GM19240 (cell line): ENCODE data around the gene NIT2.

ENCODE experiments used
- DNase-seq: peaks from one replicate; pipeline ENCODE4 v3.0.0; 2011; ENCODE audit warnings: low spot score; ENCODE audit not compliant: insufficient read length

NIT2 gene

GRCh38 chr3:100395679-100396431, 61.3 kb downstream of the NIT2 start:
- DNase-seq = no peak

GRCh38 chr3:100396967-100397366, 62.4 kb downstream of the NIT2 start:
- DNase-seq = no peak

- DNase-seq = no peak
Observed at GRCh38 chr3:100399341-100400071, 64.9 kb downstream of the NIT2 start.

- no peak for DNase-seq
Observed at GRCh38 chr3:100400419-100400779, 65.8 kb downstream of the NIT2 start.

- DNase-seq = peak; percentile 45
Observed at GRCh38 chr3:100400780-100401673, 66.5 kb downstream of the NIT2 start, which contains the start of the genes LNP1 and TOMM70. LNP1 (plus strand) TSS chr3:100401539; CDS start chr3:100429730, 28,191 bp downstream. TOMM70 (minus strand) TSS chr3:100401089; CDS start chr3:100400949, 140 bp downstream.

DNA sequence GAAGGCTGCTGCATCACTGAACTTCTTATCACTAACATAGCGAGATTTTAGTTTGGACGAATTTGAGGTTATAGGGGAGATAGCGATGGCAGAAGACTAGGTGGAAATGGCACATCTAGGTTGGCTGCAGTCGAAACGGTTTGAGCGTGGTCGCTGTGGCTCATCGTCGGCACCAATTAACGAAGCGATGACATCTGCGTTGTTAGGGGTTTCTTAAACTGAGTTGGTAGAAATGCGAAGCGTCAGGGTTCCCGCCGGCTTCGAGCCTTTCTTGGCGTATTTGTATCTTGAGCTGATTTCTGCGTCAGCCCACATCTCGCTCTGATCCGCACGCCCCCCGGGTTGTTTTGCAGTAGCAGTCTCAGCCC, 67.1 kb downstream of the NIT2 start:
- no peak for DNase-seq

GRCh38 chr3:100402256-100402655, 67.7 kb downstream of the NIT2 start:
- DNase-seq = no peak

DNA sequence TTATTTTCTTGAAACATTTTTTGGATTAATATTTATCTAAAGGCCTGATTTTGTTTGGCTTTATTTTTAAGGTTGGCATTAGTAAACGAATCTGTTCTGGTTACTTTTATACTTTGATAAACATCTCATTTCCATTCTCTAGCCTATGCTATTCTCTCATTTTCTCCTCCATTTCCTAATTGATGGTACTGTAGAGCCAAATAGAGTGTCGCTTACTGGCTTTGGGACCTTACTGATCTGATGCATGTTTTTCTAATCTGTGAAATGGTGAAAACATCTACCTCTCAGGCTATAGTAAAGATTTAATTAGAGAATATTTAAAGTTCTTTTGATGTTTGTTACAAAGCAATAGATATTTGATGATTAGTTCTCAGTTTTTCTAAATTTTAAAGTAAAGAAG, 68.3 kb downstream of the NIT2 start:
- no peak for DNase-seq

- DNase-seq = no peak
Observed at GRCh38 chr3:100403362-100404249, 69.0 kb downstream of the NIT2 start.

DNA sequence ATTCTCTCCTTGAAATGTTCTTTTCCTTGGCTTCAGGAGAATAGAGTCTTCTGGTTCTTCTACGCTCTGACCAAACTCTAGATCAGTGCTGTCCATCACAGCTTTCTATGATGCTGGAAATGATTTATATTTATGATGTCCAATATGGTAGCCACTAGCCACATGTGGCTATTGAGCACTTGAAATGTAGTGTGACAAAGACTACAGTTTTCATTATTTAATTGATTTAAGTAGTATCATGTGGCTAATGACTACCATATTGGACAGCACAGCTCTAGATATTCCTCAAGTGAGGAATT, 69.6 kb downstream of the NIT2 start:
- no peak for DNase-seq

- DNase-seq = no peak
Observed at GRCh38 chr3:100407164-100407563, 72.6 kb downstream of the NIT2 start.

GRCh38 chr3:100407977-100408532, 73.5 kb downstream of the NIT2 start:
- DNase-seq = no peak
